WTC11 (cell line): ENCODE measurements around the gene FOXJ3. TPM values are rescaled to one million over a fixed set of nuclear protein-coding genes. Genes with fewer than 3 reads are reported as not detected.

Source experiments
- ATAC-seq: fragments of 200-7000 bp; cut with Tn5 transposase; 2 replicates; pipeline ENCODE4 v1.10.0; 2021; ENCODE audit warnings: mild to moderate bottlenecking, moderate library complexity
- CTCF ChIA-PET: fragments of 300-600 bp; sonication (Branson Sonifier 250); formaldehyde crosslinking; loops from one replicate; lab custom pipeline; 2021; ENCODE audit warnings: antibody characterized with exemption; lab: Charles Lee
- POLR2A ChIA-PET: fragments of 350-600 bp; sonication (Branson Sonifier 250); formaldehyde crosslinking; loops from one replicate; lab custom pipeline; 2021; ENCODE audit warnings: antibody characterized with exemption; lab: Charles Lee
- DNase-seq: peaks from one replicate; pipeline ENCODE4 v3.0.0; 2021; ENCODE audit warnings: low spot score
- H3K27ac Mint-ChIP-seq: 2 replicates; pipeline ENCODE4 v1.8.0; 2021; ENCODE audit warnings: mixed read lengths
- H3K27me3 Mint-ChIP-seq: 2 replicates; pipeline ENCODE4 v1.8.0; 2021; ENCODE audit warnings: low read depth, mild to moderate bottlenecking, moderate library complexity, mixed read lengths
- H3K36me3 Mint-ChIP-seq: 2 replicates; pipeline ENCODE4 v1.8.0; 2021; ENCODE audit warnings: mixed read lengths
- H3K4me1 Mint-ChIP-seq: 2 replicates; pipeline ENCODE4 v1.8.0; 2022; ENCODE audit warnings: mixed read lengths
- H3K4me3 Mint-ChIP-seq: 2 replicates; pipeline ENCODE4 v1.8.0; 2021; ENCODE audit warnings: mild to moderate bottlenecking, moderate library complexity, mixed read lengths
- H3K9me3 Mint-ChIP-seq: 2 replicates; pipeline ENCODE4 v1.8.0; 2021; ENCODE audit warnings: mixed read lengths
- ATF1 ChIP-seq: sonication (generic); formaldehyde crosslinking; IDR thresholded peaks from 2 replicates; pipeline ENCODE4 v1.8.1; 2023; ENCODE audit warnings: mild to moderate bottlenecking, moderate library complexity, missing genetic modification reagents
- CREM ChIP-seq: sonication (generic); formaldehyde crosslinking; IDR thresholded peaks from 2 replicates; pipeline ENCODE4 v1.8.1; 2022; ENCODE audit warnings: mild to moderate bottlenecking, missing genetic modification reagents, moderate library complexity
- FOXJ3 ChIP-seq: sonication (generic); formaldehyde crosslinking; IDR thresholded peaks from 2 replicates; pipeline ENCODE4 v1.9.0; 2021; ENCODE audit warnings: missing genetic modification reagents, mild to moderate bottlenecking, borderline replicate concordance
- GABPB1 ChIP-seq: sonication (generic); formaldehyde crosslinking; IDR thresholded peaks from 2 replicates; pipeline ENCODE4 v1.8.1; 2023; ENCODE audit warnings: mild to moderate bottlenecking, missing genetic modification reagents
- GRHL2 ChIP-seq: fragments of 250-450 bp; sonication (Bioruptor Pico); IDR thresholded peaks from 2 replicates; pipeline ENCODE4 v1.8.0; 2022; ENCODE audit warnings: mild to moderate bottlenecking, moderate library complexity; ENCODE audit not compliant: insufficient replicate concordance, severe bottlenecking
- GTF2I ChIP-seq: fragments of 250-450 bp; sonication (Bioruptor Pico); conservative IDR thresholded peaks from 2 replicates; pipeline ENCODE4 v1.4.0; 2021; ENCODE audit warnings: mild to moderate bottlenecking
- MYBL2 ChIP-seq: sonication (generic); formaldehyde crosslinking; IDR thresholded peaks from 2 replicates; pipeline ENCODE4 v1.8.1; 2023; ENCODE audit warnings: mild to moderate bottlenecking, moderate library complexity, missing genetic modification reagents
- NR3C1 ChIP-seq: sonication (generic); formaldehyde crosslinking; conservative IDR thresholded peaks from 2 replicates; pipeline ENCODE4 v1.8.1; 2023; ENCODE audit warnings: low read depth, mild to moderate bottlenecking, missing genetic modification reagents
- RELA ChIP-seq: sonication (generic); formaldehyde crosslinking; IDR thresholded peaks from 2 replicates; pipeline ENCODE4 v1.8.1; 2022; ENCODE audit warnings: missing genetic modification reagents, mild to moderate bottlenecking, borderline replicate concordance
- RORB ChIP-seq: fragments of 250-450 bp; sonication (Bioruptor Pico); IDR thresholded peaks from 2 replicates; pipeline ENCODE4 v1.9.0; 2021; ENCODE audit warnings: mild to moderate bottlenecking
- TCF7 ChIP-seq: sonication (generic); formaldehyde crosslinking; IDR thresholded peaks from 2 replicates; pipeline ENCODE4 v1.8.0; 2022; ENCODE audit warnings: mild to moderate bottlenecking, low read depth, missing genetic modification reagents, moderate library complexity
- ZNF232 ChIP-seq: sonication (generic); formaldehyde crosslinking; IDR thresholded peaks from 2 replicates; pipeline ENCODE4 v1.8.0; 2022; ENCODE audit warnings: mild to moderate bottlenecking, missing genetic modification reagents
- ZNF263 ChIP-seq: sonication (generic); formaldehyde crosslinking; IDR thresholded peaks from 2 replicates; pipeline ENCODE4 v1.8.1; 2022; ENCODE audit warnings: low read depth, mild to moderate bottlenecking, moderate library complexity, missing genetic modification reagents
- ZNF317 ChIP-seq: sonication (generic); formaldehyde crosslinking; IDR thresholded peaks from 2 replicates; pipeline ENCODE4 v1.8.1; 2023; ENCODE audit warnings: low read depth, mild to moderate bottlenecking, moderate library complexity, missing genetic modification reagents, borderline replicate concordance
- total RNA-seq: library from RNA; stranded (reverse); gene quantifications from 3 replicates; pipeline ENCODE4 v1.2.3, GENCODE V29; 2021
- TF ChIP-seq, protein P1 (sequence below): sonication (generic); formaldehyde crosslinking; IDR thresholded peaks from 2 replicates; pipeline ENCODE4 v1.8.1; 2022; ENCODE audit warnings: low read depth, missing genetic modification reagents, borderline replicate concordance
- TF ChIP-seq, protein P2 (sequence below): sonication (generic); formaldehyde crosslinking; IDR thresholded peaks from 2 replicates; pipeline ENCODE4 v1.8.1; 2023; ENCODE audit warnings: mild to moderate bottlenecking, moderate library complexity, missing genetic modification reagents
- TF ChIP-seq, protein P3 (sequence below): sonication (generic); formaldehyde crosslinking; IDR thresholded peaks from 2 replicates; pipeline ENCODE4 v1.8.1; 2023; ENCODE audit warnings: mild to moderate bottlenecking, missing genetic modification reagents, borderline replicate concordance
- TF ChIP-seq, protein P4 (sequence below): sonication (generic); formaldehyde crosslinking; IDR thresholded peaks from 2 replicates; pipeline ENCODE4 v1.8.0; 2023; ENCODE audit warnings: mild to moderate bottlenecking, missing genetic modification reagents
- TF ChIP-seq, protein P5 (sequence below): sonication (generic); formaldehyde crosslinking; IDR thresholded peaks from 2 replicates; pipeline ENCODE4 v1.8.1; 2022; ENCODE audit warnings: mild to moderate bottlenecking, moderate library complexity, missing genetic modification reagents
- TF ChIP-seq, protein P6 (sequence below): sonication (generic); formaldehyde crosslinking; IDR thresholded peaks from 2 replicates; pipeline ENCODE4 v1.8.1; 2023; ENCODE audit warnings: mild to moderate bottlenecking, missing genetic modification reagents
- TF ChIP-seq, protein P7 (sequence below): fragments of 250-450 bp; sonication (Bioruptor Pico); IDR thresholded peaks from 2 replicates; pipeline ENCODE4 v2.1.2; 2022; ENCODE audit warnings: mild to moderate bottlenecking, moderate library complexity
- TF ChIP-seq, protein P8 (sequence below): sonication (generic); formaldehyde crosslinking; IDR thresholded peaks from 2 replicates; pipeline ENCODE4 v1.8.1; 2022; ENCODE audit warnings: mild to moderate bottlenecking, missing genetic modification reagents, moderate library complexity, borderline replicate concordance

FOXJ3 gene
- total RNA-seq, 1 experiment from 2014 or later: 43.3 TPM

DNA sequence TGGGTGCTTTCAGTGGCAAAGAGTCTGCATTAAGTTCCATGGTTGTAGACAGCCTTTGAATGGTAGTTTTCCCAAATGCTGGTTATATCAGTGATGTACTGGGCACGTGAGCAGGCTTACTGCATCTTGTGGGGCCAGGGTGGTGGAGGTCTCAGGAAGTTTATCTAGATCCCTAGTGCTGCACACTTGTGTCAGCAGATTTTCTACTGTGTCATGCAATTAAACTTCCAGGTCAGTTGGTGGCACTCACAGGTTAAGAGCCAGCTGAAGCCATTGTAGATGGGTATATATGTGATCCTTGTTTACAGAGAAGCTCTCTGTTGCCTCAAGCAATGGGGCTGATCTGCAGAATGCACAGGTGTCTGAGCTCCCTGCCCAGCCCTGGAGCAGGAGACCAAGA, 33.0 kb downstream of the FOXJ3 start (continued):
- TF ChIP-seq, protein P1, sequence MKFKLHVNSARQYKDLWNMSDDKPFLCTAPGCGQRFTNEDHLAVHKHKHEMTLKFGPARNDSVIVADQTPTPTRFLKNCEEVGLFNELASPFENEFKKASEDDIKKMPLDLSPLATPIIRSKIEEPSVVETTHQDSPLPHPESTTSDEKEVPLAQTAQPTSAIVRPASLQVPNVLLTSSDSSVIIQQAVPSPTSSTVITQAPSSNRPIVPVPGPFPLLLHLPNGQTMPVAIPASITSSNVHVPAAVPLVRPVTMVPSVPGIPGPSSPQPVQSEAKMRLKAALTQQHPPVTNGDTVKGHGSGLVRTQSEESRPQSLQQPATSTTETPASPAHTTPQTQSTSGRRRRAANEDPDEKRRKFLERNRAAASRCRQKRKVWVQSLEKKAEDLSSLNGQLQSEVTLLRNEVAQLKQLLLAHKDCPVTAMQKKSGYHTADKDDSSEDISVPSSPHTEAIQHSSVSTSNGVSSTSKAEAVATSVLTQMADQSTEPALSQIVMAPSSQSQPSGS (CRISPR knock-in tag): no peak
- no peak for TF ChIP-seq GRHL2 (CRISPR knock-in tag)
- TF ChIP-seq, protein P2, sequence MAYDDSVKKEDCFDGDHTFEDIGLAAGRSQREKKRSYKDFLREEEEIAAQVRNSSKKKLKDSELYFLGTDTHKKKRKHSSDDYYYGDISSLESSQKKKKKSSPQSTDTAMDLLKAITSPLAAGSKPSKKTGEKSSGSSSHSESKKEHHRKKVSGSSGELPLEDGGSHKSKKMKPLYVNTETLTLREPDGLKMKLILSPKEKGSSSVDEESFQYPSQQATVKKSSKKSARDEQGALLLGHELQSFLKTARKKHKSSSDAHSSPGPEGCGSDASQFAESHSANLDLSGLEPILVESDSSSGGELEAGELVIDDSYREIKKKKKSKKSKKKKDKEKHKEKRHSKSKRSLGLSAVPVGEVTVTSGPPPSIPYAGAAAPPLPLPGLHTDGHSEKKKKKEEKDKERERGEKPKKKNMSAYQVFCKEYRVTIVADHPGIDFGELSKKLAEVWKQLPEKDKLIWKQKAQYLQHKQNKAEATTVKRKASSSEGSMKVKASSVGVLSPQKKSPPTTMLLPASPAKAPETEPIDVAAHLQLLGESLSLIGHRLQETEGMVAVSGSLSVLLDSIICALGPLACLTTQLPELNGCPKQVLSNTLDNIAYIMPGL (CRISPR knock-in tag): no peak
- TF ChIP-seq ATF1 (CRISPR knock-in tag): no peak
- no peak for TF ChIP-seq MYBL2 (CRISPR knock-in tag)
- TF ChIP-seq ZNF232 (CRISPR knock-in tag): no peak
- no peak for TF ChIP-seq RELA (CRISPR knock-in tag)
- TF ChIP-seq, protein P3, sequence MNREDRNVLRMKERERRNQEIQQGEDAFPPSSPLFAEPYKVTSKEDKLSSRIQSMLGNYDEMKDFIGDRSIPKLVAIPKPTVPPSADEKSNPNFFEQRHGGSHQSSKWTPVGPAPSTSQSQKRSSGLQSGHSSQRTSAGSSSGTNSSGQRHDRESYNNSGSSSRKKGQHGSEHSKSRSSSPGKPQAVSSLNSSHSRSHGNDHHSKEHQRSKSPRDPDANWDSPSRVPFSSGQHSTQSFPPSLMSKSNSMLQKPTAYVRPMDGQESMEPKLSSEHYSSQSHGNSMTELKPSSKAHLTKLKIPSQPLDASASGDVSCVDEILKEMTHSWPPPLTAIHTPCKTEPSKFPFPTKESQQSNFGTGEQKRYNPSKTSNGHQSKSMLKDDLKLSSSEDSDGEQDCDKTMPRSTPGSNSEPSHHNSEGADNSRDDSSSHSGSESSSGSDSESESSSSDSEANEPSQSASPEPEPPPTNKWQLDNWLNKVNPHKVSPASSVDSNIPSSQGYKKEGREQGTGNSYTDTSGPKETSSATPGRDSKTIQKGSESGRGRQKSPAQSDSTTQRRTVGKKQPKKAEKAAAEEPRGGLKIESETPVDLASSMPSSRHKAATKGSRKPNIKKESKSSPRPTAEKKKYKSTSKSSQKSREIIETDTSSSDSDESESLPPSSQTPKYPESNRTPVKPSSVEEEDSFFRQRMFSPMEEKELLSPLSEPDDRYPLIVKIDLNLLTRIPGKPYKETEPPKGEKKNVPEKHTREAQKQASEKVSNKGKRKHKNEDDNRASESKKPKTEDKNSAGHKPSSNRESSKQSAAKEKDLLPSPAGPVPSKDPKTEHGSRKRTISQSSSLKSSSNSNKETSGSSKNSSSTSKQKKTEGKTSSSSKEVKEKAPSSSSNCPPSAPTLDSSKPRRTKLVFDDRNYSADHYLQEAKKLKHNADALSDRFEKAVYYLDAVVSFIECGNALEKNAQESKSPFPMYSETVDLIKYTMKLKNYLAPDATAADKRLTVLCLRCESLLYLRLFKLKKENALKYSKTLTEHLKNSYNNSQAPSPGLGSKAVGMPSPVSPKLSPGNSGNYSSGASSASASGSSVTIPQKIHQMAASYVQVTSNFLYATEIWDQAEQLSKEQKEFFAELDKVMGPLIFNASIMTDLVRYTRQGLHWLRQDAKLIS (CRISPR knock-in tag): no peak
- TF ChIP-seq FOXJ3 (CRISPR knock-in tag): no peak
- TF ChIP-seq CREM (CRISPR knock-in tag): no peak
- no peak for TF ChIP-seq ZNF263

DNA sequence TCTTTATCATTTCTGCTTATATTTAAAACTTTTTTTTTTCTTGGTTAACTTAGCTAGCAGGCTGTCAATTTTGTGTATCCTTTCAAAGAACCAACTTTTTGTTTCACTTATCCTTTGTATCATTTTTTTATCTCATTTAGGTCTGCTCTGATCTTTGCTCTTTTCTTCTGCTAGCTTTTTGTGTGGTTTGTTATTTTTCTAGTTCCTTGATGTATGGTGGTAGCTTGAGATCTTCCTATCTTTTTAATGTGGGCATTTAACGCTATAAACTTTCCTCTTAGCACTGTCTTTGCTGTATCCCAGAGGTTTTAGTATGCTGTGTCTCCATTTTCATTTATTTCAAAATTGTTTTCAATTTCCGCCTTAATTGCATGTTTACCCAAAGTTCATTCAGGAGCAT, 36.5 kb downstream of the FOXJ3 start:
- ChIA-PET POLR2A (no interaction called here), CTCF (no interaction called here)
- no peaks in the 10 kb centered on the region for H3K4me1 Mint-ChIP-seq
- no peak overlapping the region for H3K4me3 Mint-ChIP-seq
- ATAC-seq (no peak), DNase-seq (no peak)
- no peaks in the 10 kb centered on the region for H3K27me3 Mint-ChIP-seq
- H3K36me3 Mint-ChIP-seq: peaks cover 40% of the 10 kb centered on the region
- H3K9me3 Mint-ChIP-seq: peaks cover 37% of the 10 kb centered on the region
- H3K27ac Mint-ChIP-seq: no peak overlapping the region
- TF ChIP-seq ZNF232 (CRISPR knock-in tag) (no peak), ZNF317 (CRISPR knock-in tag) (no peak), ATF1 (CRISPR knock-in tag) (no peak), GTF2I (CRISPR knock-in tag) (no peak), FOXJ3 (CRISPR knock-in tag) (no peak), GABPB1 (CRISPR knock-in tag) (no peak), RORB (CRISPR knock-in tag) (no peak), NR3C1 (CRISPR knock-in tag) (no peak), TCF7 (CRISPR knock-in tag) (no peak)
- TF ChIP-seq, protein P4, sequence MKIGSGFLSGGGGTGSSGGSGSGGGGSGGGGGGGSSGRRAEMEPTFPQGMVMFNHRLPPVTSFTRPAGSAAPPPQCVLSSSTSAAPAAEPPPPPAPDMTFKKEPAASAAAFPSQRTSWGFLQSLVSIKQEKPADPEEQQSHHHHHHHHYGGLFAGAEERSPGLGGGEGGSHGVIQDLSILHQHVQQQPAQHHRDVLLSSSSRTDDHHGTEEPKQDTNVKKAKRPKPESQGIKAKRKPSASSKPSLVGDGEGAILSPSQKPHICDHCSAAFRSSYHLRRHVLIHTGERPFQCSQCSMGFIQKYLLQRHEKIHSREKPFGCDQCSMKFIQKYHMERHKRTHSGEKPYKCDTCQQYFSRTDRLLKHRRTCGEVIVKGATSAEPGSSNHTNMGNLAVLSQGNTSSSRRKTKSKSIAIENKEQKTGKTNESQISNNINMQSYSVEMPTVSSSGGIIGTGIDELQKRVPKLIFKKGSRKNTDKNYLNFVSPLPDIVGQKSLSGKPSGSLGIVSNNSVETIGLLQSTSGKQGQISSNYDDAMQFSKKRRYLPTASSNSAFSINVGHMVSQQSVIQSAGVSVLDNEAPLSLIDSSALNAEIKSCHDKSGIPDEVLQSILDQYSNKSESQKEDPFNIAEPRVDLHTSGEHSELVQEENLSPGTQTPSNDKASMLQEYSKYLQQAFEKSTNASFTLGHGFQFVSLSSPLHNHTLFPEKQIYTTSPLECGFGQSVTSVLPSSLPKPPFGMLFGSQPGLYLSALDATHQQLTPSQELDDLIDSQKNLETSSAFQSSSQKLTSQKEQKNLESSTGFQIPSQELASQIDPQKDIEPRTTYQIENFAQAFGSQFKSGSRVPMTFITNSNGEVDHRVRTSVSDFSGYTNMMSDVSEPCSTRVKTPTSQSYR: no peak
- TF ChIP-seq, protein P5, sequence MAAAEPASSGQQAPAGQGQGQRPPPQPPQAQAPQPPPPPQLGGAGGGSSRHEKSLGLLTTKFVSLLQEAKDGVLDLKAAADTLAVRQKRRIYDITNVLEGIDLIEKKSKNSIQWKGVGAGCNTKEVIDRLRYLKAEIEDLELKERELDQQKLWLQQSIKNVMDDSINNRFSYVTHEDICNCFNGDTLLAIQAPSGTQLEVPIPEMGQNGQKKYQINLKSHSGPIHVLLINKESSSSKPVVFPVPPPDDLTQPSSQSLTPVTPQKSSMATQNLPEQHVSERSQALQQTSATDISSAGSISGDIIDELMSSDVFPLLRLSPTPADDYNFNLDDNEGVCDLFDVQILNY (CRISPR knock-in tag): no peak
- TF ChIP-seq, protein P6, sequence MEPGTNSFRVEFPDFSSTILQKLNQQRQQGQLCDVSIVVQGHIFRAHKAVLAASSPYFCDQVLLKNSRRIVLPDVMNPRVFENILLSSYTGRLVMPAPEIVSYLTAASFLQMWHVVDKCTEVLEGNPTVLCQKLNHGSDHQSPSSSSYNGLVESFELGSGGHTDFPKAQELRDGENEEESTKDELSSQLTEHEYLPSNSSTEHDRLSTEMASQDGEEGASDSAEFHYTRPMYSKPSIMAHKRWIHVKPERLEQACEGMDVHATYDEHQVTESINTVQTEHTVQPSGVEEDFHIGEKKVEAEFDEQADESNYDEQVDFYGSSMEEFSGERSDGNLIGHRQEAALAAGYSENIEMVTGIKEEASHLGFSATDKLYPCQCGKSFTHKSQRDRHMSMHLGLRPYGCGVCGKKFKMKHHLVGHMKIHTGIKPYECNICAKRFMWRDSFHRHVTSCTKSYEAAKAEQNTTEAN (CRISPR knock-in tag): no peak
- TF ChIP-seq, protein P7, sequence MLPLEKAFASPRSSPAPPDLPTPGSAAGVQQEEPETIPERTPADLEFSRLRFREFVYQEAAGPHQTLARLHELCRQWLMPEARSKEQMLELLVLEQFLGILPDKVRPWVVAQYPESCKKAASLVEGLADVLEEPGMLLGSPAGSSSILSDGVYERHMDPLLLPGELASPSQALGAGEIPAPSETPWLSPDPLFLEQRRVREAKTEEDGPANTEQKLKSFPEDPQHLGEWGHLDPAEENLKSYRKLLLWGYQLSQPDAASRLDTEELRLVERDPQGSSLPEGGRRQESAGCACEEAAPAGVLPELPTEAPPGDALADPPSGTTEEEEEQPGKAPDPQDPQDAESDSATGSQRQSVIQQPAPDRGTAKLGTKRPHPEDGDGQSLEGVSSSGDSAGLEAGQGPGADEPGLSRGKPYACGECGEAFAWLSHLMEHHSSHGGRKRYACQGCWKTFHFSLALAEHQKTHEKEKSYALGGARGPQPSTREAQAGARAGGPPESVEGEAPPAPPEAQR: no peak
- TF ChIP-seq, protein P8, sequence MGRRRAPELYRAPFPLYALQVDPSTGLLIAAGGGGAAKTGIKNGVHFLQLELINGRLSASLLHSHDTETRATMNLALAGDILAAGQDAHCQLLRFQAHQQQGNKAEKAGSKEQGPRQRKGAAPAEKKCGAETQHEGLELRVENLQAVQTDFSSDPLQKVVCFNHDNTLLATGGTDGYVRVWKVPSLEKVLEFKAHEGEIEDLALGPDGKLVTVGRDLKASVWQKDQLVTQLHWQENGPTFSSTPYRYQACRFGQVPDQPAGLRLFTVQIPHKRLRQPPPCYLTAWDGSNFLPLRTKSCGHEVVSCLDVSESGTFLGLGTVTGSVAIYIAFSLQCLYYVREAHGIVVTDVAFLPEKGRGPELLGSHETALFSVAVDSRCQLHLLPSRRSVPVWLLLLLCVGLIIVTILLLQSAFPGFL (CRISPR knock-in tag): no peak
